HG03432 (cell line): ENCODE measurements around the gene NAV2.

Experiments used
- ATAC-seq: cut with Tn5 transposase; IDR thresholded peaks from one replicate; pipeline ENCODE4 v1.9.1; 2021; ENCODE audit warnings: mild to moderate bottlenecking, moderate library complexity; ENCODE audit not compliant: unreplicated experiment

The NAV2 gene

DNA sequence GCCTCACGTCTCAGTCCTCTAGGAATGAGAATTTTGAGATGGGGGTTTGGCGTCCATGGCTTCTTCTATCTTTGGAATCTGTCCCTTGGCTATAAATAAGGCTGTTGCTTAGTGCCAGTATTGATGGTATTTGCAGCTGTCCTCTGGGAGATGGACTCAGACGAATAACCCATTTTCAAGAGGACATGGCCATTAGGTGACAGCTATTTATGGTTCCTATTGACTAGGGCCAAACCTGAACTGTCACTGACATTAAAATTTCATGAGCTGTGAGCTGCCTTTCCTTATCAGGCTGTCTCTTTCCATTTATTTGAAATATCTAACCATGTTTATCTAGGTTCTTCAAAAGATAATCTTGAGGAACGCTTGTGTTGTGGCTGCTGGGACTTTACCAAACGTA is 92.7 kb downstream of the NAV2 start:
- no peak for ATAC-seq

DNA sequence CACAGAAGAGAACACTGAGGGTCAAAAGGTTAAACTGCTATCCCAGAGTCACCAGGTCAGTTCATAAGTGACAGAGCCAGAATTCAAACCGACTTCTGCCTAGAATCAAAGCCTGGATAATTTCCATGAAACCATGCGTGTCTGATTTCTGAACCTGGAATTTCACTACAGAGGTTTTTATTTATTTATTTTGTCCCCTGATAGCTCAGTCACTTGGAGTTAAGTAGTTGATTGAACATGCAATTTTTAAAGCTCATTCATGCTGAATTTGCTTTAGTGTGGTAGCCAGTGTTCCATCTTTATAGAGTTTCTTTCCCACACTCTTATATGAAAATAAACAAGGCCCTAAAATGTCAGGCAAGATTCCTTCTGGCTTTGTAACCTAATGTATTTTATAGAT is 93.2 kb downstream of the NAV2 start:
- no peak for ATAC-seq

DNA sequence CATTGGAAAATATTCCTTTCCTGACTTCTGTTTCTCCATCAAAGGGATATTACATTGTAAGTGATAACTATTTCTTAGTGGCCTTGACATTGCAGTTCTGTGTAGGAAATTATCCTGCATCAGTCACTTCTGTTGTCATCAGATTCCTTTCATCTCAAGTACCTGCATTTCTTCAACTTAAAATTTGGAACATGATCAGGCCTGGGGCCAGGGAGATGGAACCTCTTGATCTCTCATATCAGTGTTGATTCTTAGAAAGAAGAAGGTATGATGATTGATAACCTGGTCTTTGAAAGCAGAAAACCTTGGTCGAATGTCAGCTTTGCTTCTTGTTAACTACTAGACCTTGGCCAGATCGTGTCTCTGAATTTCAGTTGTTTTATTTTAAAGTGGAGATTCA is 93.6 kb downstream of the NAV2 start:
- no peak for ATAC-seq

DNA sequence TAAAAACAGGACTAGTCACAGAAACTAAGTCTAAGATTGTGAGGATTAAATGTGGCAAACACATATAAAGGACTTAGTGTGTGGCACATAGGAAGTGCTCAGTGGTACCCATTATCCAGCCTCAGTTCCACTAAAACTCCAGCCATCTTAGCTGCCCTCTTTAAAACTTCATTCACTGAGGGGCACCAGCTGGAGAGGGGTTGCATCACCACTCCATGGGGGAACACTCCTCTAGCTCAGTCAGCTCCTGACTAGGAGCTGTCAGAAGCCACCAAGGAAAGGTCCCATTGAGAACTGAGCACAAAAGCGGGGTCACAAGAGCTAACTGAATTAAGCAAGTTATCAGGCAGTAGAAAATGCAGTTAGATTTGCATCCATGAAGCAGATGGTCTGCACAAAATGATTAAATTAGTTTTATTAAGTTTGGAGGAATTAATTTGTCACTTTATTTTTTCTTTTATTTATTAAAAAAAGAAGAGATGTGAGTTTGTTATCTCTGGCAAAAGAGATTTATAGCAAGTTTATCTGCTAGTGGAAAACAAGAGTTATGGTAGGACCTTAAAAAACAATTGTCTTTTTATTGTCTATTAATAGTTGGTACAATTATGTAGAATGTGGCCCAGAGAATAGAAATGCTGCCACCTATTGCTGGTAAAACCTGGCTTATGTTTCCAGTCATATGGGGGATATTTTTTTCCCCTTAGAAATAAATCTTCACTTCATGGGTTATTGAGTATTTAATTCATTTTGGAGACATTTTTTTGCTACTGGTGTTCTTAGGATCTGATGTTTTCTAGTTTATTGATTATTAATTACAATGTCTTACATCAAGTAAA is 95.7 kb downstream of the NAV2 start:
- ATAC-seq: no peak

DNA sequence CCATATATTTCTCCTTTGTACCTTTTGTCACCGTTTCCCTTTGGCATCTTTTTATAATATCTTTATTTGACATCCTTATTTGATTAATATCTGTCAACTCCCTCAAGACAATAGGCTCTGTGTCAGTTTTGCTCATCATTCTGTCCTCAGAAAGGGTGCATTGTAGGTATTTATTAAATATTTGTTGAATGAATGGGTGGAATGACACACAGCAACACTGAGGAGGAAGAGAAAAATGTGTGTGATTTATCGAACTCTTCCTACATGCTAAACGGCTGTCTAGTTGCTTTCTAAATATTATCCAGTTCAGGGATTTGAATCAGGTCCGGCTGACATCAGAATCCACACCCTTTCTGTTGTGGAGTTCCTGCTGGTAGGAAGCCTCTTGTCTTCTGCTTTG is 98.2 kb downstream of the NAV2 start:
- ATAC-seq: no peak

DNA sequence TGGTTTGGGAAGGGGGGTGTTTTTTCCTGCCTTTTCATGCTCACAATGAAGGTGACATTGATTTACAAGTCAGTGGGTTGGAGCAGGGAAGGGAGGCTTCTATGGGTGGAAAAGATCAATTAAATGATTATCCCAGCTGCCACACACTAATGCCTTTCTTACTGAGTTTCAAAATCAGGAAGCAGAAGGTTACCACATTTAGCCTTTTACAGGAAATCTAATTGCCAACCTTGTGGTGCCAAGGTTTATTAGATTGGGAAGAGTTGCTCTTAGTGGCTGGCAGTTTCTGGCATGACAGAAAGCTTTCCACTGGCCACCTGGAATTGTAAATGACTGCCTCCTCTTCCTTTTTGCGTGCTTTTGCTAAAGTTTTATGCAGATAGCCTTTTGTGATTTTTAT is 98.7 kb downstream of the NAV2 start:
- no peak for ATAC-seq

DNA sequence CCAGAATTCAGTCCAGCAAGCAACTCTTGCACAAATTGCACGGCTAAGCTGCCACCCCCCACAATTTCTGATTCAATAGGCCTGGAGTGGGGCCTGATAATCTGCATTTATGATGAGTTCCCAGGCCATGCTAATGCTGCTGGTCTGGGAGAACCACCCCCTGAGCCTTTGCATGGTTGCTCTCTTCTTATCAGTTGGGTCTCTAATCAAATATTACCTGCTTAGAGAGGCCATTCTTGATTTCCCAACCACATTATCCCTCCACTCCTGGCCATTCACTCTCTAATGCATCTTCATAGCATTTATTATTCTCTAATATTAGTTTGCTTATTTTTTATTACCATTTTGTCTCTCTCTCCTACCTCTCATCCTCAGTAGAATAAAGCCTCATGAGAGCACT is 99.5 kb downstream of the NAV2 start:
- no peak for ATAC-seq

DNA sequence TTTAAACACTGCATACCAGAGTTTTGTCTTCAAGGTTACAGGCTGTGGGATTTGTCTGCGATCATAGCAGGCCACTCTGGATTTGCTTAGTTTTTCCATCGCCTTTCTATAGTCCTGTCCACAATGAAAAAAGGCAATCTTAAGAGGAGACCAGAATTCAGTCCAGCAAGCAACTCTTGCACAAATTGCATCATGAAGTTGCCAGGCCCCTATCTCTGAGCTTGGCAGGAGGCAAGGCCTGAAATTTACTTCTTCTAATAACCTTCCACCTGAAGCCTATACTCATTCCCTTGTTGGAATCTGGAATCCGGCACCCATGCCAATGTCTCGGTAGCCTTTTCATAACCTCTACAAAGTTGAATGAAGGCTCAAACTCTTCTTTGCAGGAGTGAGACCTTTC is 100.1 kb downstream of the NAV2 start:
- no peak for ATAC-seq

DNA sequence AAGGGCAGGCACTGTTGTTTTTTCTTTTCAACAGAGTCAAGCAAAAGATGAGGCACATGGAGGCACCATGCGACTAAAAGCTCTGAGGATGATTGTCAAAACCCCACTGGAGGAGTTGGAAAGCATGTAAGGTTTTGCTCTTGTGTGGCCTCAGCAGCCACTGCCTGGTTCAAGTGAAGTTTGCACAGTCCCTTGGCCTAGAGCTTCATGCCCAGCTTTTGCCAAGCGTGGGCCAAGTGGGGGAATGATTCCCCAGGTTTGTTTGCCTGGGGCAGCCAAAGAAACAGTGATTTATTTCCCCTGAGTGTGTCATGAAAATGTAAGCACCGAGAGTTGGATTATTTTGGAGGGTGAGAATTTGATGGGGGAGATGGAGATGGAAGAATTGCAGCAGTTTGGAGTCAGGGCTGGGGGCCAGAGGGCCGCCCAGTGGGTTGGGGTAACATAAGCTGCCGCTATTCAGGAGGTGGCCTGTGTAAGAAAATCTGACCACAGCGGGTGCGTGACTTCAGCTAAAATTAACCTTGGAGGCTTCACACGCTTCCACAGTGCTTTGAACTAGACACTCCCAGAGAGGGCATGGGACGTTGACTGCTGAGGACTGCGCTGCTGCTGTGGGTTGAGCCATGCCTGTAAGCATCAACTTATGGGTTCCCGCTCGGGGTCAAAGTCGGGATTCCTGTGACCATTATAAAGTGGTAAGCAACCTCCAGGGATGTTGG is 100.7 kb downstream of the NAV2 start:
- ATAC-seq: no peak

DNA sequence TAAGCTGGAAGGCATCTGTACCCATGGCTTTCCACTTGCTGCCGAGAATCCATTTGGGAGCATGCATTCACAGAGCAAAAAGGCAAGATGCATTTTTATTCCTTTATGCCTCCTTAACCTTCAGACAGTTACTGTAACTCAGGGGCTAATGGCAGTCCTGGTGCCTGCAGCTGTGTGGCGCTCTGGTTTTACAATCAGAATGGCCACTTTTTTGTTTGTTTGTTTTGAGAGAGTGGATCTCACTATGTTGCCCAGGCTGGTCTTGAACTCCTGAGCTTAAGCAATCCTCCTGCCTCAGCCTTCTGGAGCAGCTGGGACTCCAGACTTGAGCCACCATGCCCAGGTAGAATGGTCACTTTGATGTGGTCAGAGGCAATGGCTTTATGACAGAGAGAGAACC is 101.8 kb downstream of the NAV2 start:
- no peak for ATAC-seq

DNA sequence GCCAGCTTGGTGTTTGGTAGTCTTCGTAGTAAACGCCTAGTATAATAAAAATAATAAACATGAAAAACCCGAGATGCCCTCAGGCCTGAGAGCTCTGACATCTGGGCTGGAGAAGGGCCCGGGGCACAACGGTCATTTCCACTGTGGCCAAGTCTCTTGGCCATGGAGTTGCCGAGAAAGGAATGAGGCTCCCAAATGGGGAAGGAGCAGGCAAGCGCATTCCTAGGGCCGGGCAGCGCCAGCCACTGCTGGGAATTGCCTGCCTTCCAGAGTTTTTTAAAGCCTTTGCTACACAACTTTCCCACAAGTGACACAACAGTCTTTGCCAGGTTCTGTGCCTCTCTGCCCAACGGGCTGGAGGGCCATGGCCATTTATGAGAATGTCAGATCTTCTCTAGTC is 103.4 kb downstream of the NAV2 start:
- ATAC-seq: no peak

DNA sequence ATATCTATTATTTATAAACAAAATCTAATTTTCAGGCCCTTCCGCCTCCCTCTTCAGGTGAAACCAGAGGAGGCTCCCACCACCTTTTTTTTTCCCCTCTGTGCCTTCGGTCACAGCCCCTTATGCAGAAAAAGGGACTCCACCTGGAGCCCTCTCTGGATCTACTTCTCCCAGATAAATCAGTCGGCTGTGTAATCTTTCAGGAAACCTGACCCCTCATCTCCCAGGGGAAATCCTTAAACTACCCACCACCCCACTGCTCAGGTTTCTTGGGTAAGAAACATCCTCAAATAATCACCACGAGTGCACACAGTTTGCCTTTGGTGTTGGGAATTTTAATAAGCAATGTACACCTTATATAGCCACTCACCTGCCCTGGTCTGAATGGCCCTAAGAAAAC is 104.2 kb downstream of the NAV2 start:
- no peak for ATAC-seq

DNA sequence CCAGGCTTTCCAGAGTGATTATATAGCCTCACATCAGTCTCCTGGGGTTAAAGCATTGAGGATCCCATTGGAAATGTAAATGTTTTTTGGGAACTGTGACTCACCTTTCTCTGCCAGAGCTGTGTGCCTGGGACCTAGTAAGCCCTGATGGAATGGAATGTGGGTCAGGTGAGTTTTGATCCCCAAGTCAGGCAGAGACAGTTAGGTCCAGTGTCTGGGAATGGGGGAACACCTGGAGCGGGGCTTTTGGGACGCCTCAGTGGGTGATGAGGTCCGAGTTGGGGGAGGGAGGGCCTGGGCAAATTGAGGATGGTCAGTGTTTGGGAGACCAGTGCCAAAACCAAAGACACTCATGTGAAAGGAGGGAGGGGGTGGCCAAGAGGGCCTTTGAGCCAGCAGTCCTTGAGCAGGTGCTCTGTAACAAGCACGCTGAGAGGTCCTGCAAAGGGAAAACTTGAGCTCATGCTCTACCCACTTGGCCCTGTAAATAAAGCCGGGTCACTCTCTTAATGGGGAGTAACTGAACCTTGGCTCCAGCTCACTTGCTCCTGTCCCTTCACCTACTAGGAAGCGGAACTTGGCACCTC is 104.7 kb downstream of the NAV2 start:
- no peak for ATAC-seq

DNA sequence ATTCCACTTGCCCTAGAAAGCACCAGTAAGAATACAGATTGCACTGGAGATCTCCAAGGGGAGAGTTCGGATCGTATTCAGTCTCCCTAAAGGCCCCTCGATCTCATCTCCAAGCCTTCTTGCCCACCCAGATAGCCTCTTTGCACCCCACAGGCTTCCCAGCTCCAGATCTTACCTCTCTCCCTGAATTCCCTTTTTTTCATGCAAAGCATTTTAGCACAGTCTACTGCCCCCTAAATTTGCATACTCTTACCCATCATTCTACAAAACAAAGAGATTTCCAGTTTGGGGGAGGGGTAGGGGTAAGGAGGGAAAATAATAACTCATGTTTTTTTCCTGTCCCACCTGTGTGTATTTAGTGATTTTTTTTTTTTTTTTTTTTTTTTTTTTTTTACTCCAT is 105.2 kb downstream of the NAV2 start:
- no peak for ATAC-seq

DNA sequence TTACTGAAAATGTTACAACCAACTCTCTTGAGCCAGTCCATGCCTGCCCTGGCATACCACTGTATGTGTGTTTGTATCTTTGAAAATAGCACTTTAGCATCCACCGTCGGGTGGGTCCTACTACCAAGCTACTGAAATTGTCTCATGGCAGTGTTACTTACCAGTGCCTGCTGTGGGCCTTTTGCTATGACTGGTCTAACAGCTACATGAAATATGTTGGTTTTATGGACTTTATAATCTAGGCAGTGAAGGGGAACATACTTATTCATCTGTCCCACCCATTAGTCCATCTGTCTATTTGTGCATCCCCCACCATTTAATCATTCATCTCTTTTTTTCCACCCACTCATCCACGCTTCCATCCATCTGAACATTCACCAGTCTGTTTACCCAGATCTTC is 106.0 kb downstream of the NAV2 start:
- no peak for ATAC-seq

DNA sequence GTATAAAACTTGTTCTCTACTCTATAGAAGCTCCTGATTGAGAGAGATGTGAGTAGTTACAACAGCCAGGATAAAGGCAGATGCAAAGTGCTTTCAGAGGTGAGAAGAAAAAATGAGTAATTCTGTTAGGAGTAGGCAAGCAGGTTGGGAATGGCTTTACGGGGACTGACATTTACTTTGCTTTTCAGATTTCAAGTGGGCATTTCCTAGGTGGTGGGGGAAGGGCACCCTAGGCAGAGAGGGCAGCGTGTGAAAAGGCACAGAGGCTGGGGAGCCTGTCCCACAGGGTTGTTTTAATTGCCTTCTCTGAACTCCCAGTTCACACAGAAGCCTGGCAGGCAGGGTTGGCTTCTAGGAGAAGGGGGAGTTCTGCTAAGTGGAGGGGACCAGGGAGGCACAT is 106.5 kb downstream of the NAV2 start:
- no peak for ATAC-seq

DNA sequence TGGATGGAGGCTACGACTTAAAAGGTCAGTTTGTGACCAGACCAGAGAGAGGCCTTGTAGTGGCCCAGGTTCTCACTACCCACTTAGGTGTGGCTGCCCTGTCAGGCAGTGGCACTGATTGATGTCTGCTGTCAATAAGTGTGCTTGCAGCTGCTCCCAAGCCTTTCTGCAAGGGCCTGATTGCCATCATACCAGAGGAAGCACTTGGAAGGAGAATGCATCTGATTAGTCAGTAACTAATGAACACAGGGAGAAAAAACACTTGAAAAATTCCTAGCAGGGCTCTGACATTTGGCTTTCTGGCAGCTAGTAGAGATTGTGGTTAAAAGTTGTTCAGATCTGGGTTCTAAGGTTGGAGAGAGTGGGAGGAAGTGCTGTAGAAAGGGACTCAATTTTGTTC is 107.5 kb downstream of the NAV2 start:
- no peak for ATAC-seq

DNA sequence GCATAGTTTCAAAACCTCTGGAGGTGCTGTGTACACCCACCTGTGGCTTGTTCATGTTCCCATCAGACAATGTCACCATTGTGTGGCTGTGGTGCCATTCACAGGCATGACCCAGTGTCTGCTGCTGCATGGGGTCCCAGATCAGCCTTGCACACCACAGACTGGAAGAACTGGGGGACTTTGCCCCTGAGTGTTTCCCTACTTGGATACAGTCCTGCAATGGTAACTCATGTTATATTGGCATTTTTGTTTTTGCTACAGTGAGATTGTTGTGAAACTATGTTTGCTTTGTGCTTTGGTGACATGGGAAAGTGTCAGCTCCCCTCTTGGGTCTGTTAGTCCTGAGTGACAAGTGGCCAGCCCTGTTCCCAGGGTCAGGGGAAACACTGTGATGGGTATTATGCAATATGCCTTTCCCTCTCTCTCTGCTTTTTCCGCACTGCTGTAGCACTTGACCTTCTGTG is 108.8 kb downstream of the NAV2 start:
- ATAC-seq: no peak

DNA sequence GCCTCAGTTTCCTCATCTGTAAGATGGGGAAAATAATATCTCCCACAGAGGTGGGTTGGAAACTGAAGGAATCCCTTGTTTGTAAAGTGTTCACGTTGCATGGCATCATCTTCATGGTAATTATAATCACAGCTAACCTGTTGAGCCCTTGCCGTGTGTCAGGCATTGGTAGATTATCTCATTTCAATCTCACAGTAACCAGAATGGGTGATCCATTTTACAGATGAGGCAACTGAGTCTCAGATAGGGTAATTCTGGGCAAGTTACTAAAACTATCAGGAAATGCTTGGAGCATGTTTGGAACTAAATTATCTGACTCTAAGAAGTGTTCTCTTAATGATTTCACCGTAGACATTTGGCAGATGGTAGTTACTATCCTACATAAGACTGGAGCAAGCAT is 109.4 kb downstream of the NAV2 start:
- ATAC-seq: no peak

DNA sequence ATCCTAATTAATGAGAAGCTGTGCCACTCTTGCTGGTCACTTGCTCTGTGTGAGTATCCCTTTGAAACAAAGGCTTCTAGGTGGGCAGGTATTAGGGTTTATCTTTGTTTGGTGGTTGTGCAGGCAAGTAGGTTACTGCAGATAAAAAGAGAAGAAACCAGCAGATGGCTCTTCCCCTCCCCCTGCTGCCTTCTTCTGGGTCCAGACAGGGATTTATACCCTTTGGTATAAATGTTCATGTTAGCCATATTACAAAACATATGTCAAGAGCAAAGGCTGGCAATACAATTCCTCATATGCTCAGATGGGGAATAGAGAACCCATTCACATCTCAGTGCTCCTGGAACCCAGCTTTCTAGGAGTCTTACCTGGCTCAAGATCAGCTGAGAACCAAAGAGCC is 109.9 kb downstream of the NAV2 start:
- no peak for ATAC-seq

DNA sequence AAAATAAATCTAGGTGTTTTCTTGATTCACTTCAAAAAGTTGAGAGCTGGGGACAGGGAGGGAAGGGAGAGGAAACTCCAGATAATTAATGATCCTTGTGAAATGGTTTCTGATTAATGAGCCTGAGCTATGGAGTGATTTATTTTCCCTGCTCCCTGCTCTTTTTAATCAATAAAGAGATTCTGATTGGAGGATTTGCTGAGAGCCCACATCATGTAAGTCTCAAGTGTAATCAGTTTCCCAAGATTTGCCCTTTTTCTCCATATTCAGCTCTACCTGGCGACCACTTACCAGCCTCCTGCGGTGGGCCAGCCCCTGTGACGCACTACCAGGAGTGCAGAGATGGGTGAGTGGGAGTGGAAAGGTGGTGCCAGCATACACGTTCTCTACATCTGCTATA is 114.0 kb downstream of the NAV2 start:
- ATAC-seq: no peak
